ENCODE measurements around the gene GALT.

DNA sequence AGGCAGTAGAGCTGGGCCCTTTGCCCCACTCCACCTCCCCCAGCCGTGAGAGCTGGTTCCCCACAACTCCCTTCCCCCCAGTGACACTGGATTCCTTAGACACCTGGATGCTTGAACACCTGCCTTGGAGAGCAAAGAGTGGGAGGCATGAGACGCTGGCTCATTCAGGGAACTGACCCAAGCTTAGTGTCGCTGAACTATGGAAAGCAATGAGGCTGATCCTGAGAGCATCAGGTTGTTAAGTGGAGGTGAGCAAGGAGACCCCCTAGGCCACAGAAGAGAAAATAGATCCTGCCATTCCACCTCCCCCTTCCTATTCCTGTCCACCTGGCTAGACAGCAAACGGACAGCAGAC is 42.6 kb downstream of the GALT start:
- TF ChIP-seq, protein P1, sequence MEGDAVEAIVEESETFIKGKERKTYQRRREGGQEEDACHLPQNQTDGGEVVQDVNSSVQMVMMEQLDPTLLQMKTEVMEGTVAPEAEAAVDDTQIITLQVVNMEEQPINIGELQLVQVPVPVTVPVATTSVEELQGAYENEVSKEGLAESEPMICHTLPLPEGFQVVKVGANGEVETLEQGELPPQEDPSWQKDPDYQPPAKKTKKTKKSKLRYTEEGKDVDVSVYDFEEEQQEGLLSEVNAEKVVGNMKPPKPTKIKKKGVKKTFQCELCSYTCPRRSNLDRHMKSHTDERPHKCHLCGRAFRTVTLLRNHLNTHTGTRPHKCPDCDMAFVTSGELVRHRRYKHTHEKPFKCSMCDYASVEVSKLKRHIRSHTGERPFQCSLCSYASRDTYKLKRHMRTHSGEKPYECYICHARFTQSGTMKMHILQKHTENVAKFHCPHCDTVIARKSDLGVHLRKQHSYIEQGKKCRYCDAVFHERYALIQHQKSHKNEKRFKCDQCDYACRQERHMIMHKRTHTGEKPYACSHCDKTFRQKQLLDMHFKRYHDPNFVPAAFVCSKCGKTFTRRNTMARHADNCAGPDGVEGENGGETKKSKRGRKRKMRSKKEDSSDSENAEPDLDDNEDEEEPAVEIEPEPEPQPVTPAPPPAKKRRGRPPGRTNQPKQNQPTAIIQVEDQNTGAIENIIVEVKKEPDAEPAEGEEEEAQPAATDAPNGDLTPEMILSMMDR (IDR thresholded peaks at IDR 0.05) = no peak
- no peak for TF ChIP-seq EZH2phosphoT487 (IDR thresholded peaks at IDR 0.05)

All from neural progenitor cell (in vitro differentiated cells).